Measurements from ENCODE around the gene EPB41L2. TPM values are rescaled to one million over a fixed set of nuclear protein-coding genes. Genes with fewer than 3 reads are reported as not detected.

EPB41L2 gene
- total and polyA plus RNA-seq, 2 donors from 2014 or later, result 19.6 to 111 TPM

DNA sequence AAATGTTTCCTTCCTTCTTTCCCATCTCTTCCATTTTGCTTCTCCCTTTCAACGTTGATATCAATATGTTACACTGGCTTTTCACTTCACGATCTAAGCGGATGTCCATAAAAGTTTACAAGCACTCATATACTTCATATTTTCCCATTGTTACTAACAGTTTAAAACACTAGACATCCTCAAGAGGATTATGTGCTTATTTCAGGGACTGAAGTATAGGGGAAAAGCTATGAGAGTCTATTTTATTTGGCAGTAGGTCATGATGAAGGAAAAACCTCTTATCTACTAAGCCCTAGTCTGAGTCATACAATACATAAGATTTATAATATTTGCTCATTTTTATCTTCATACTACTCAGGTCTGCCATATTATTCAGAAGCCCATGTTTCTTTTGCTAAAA is 20.6 kb upstream of the EPB41L2 start:
- no peak overlapping the region for H3K9ac ChIP-seq (ENCODE audit: low read length in 3 of 3)
- no peaks in the 10 kb centered on the region for H3K36me3 ChIP-seq (ENCODE audit: control insufficient read depth in 2 of 3, insufficient read depth in 3 of 3, low read length in 3 of 3)
- intact Hi-C loops (cut with DNase I), result no loop called here
- DNase-seq (no peak), FAIRE-seq (no peak)
- no peak overlapping the region for H3K4me3 ChIP-seq (ENCODE audit: low read length in 3 of 3)
- H3K4me1 ChIP-seq (ENCODE audit: control insufficient read depth in 2 of 3, insufficient read depth in 2 of 3, low read depth in 1 of 3, low read length in 3 of 3), result no peaks in the 10 kb centered on the region
- no peaks in the 10 kb centered on the region for H3K27me3 ChIP-seq (ENCODE audit: control insufficient read depth, insufficient read depth, low read length)
- TF ChIP-seq, protein P1, sequence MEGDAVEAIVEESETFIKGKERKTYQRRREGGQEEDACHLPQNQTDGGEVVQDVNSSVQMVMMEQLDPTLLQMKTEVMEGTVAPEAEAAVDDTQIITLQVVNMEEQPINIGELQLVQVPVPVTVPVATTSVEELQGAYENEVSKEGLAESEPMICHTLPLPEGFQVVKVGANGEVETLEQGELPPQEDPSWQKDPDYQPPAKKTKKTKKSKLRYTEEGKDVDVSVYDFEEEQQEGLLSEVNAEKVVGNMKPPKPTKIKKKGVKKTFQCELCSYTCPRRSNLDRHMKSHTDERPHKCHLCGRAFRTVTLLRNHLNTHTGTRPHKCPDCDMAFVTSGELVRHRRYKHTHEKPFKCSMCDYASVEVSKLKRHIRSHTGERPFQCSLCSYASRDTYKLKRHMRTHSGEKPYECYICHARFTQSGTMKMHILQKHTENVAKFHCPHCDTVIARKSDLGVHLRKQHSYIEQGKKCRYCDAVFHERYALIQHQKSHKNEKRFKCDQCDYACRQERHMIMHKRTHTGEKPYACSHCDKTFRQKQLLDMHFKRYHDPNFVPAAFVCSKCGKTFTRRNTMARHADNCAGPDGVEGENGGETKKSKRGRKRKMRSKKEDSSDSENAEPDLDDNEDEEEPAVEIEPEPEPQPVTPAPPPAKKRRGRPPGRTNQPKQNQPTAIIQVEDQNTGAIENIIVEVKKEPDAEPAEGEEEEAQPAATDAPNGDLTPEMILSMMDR (IDR thresholded peaks at IDR 0.05; ENCODE audit: borderline replicate concordance, extremely low read depth, insufficient read depth), result no peak
- no peaks in the 10 kb centered on the region for H3K9me3 ChIP-seq (ENCODE audit: control insufficient read depth in 2 of 3, insufficient read depth in 1 of 3, low read length in 3 of 3)
- H3K27ac ChIP-seq (ENCODE audit: low read depth in 2 of 2, low read length in 2 of 2), result no peak overlapping the region

DNA sequence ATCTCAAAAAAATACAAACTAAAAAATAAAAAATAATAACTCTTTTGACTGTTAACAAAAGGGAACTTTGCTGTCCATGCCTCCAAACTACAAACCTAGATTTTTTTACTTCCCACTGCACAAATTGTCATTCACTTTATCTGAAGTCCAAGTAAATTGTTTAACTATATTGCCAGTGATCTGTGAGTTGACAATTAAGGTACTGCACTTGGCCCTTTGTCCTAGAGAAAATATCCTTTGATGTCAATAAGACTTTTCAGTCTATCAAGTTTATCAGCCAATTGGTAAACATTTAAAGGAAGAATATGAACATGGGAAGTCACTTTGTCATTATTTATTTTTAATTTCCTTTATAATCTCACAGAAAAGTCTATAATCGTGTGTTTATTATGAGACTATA is 19.3 kb upstream of the EPB41L2 start:
- Histone ChIP-seq H3K4me1 (ENCODE audit: control insufficient read depth in 2 of 3, insufficient read depth in 2 of 3, low read depth in 1 of 3, low read length in 3 of 3) (no peaks in the 10 kb centered on the region), H3K27ac (ENCODE audit: low read depth in 2 of 2, low read length in 2 of 2) (no peak overlapping the region), H3K36me3 (ENCODE audit: control insufficient read depth in 2 of 3, insufficient read depth in 3 of 3, low read length in 3 of 3) (no peaks in the 10 kb centered on the region), H3K9ac (ENCODE audit: low read length in 3 of 3) (no peak overlapping the region), H3K4me3 (ENCODE audit: low read length in 3 of 3) (no peak overlapping the region), H3K9me3 (ENCODE audit: control insufficient read depth in 2 of 3, insufficient read depth in 1 of 3, low read length in 3 of 3) (no peaks in the 10 kb centered on the region), H3K27me3 (ENCODE audit: control insufficient read depth, insufficient read depth, low read length) (no peaks in the 10 kb centered on the region)
- TF ChIP-seq, protein P1 (IDR thresholded peaks at IDR 0.05; ENCODE audit: borderline replicate concordance, extremely low read depth, insufficient read depth), result no peak
- no peak for FAIRE-seq
- intact Hi-C loops (cut with DNase I), result no loop called here
- DNase-seq, result no peak

GRCh38 chr6:131080084-131080483 is 17.0 kb upstream of the EPB41L2 start:
- FAIRE-seq (no peak), DNase-seq (no peak)
- Histone ChIP-seq H3K4me3 (ENCODE audit: low read length in 3 of 3) (no peak overlapping the region), H3K27me3 (ENCODE audit: control insufficient read depth, insufficient read depth, low read length) (no peaks in the 10 kb centered on the region), H3K9me3 (ENCODE audit: control insufficient read depth in 2 of 3, insufficient read depth in 1 of 3, low read length in 3 of 3) (no peaks in the 10 kb centered on the region), H3K27ac (ENCODE audit: low read depth in 2 of 2, low read length in 2 of 2) (no peak overlapping the region), H3K36me3 (ENCODE audit: control insufficient read depth in 2 of 3, insufficient read depth in 3 of 3, low read length in 3 of 3) (no peaks in the 10 kb centered on the region), H3K4me1 (ENCODE audit: control insufficient read depth in 2 of 3, insufficient read depth in 2 of 3, low read depth in 1 of 3, low read length in 3 of 3) (no peaks in the 10 kb centered on the region), H3K9ac (ENCODE audit: low read length in 3 of 3) (no peak overlapping the region)
- intact Hi-C loops (cut with DNase I), result no loop called here
- TF ChIP-seq, protein P1 (IDR thresholded peaks at IDR 0.05; ENCODE audit: borderline replicate concordance, extremely low read depth, insufficient read depth), result no peak

DNA sequence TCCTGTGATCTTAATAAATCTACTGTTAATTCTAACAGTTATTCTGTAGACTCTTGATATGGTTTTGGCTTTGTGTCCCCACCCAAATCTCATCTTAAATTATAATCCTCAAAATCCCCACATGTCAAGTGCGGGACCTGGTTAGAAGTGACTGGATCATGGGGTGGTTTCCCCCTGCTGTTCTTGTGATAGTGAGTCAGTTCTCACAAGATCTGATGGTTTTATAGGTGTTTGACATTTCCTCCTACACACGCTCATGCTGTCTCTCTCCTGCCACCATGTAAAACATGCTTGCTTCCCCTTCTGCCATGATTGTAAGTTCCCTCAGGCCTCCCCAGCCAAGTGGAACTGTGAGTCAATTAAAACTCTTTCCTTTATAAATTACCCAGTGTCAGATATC is 10.5 kb upstream of the EPB41L2 start:
- H3K4me1 ChIP-seq (ENCODE audit: control insufficient read depth in 2 of 3, insufficient read depth in 2 of 3, low read depth in 1 of 3, low read length in 3 of 3), result no peaks in the 10 kb centered on the region
- intact Hi-C loops (cut with DNase I), result no loop called here
- H3K9me3 ChIP-seq (ENCODE audit: control insufficient read depth in 2 of 3, insufficient read depth in 1 of 3, low read length in 3 of 3), result no peaks in the 10 kb centered on the region
- TF ChIP-seq, protein P1 (IDR thresholded peaks at IDR 0.05; ENCODE audit: borderline replicate concordance, extremely low read depth, insufficient read depth), result no peak
- H3K36me3 ChIP-seq (ENCODE audit: control insufficient read depth in 2 of 3, insufficient read depth in 3 of 3, low read length in 3 of 3), result no peaks in the 10 kb centered on the region
- H3K27ac ChIP-seq (ENCODE audit: low read depth in 2 of 2, low read length in 2 of 2), result no peak overlapping the region
- DNase-seq (no peak), FAIRE-seq (no peak)
- H3K4me3 ChIP-seq (ENCODE audit: low read length in 3 of 3), result no peak overlapping the region
- no peaks in the 10 kb centered on the region for H3K27me3 ChIP-seq (ENCODE audit: control insufficient read depth, insufficient read depth, low read length)
- no peak overlapping the region for H3K9ac ChIP-seq (ENCODE audit: low read length in 3 of 3)

All from kidney (tissue), 14 donors.